Measurements from ENCODE around the gene CASP2.

GRCh38 chr7:143285806-143286521 lies 2.2 kb upstream of the CASP2 start:
- TF ChIP-seq, protein P1, sequence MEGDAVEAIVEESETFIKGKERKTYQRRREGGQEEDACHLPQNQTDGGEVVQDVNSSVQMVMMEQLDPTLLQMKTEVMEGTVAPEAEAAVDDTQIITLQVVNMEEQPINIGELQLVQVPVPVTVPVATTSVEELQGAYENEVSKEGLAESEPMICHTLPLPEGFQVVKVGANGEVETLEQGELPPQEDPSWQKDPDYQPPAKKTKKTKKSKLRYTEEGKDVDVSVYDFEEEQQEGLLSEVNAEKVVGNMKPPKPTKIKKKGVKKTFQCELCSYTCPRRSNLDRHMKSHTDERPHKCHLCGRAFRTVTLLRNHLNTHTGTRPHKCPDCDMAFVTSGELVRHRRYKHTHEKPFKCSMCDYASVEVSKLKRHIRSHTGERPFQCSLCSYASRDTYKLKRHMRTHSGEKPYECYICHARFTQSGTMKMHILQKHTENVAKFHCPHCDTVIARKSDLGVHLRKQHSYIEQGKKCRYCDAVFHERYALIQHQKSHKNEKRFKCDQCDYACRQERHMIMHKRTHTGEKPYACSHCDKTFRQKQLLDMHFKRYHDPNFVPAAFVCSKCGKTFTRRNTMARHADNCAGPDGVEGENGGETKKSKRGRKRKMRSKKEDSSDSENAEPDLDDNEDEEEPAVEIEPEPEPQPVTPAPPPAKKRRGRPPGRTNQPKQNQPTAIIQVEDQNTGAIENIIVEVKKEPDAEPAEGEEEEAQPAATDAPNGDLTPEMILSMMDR (conservative IDR thresholded peaks at IDR 0.05 in 1 of 2, IDR thresholded peaks at IDR 0.05 in 1 of 2; ENCODE audit: low read depth in 1 of 2, low read length in 2 of 2), result no peak
- TF ChIP-seq EZH2 (IDR thresholded peaks at IDR 0.05; ENCODE audit: low read length, missing control alignments), result no peak

Measured in fibroblast of lung (primary cell).